ENCODE measurements around the gene TNKS1BP1.

TNKS1BP1 gene

DNA sequence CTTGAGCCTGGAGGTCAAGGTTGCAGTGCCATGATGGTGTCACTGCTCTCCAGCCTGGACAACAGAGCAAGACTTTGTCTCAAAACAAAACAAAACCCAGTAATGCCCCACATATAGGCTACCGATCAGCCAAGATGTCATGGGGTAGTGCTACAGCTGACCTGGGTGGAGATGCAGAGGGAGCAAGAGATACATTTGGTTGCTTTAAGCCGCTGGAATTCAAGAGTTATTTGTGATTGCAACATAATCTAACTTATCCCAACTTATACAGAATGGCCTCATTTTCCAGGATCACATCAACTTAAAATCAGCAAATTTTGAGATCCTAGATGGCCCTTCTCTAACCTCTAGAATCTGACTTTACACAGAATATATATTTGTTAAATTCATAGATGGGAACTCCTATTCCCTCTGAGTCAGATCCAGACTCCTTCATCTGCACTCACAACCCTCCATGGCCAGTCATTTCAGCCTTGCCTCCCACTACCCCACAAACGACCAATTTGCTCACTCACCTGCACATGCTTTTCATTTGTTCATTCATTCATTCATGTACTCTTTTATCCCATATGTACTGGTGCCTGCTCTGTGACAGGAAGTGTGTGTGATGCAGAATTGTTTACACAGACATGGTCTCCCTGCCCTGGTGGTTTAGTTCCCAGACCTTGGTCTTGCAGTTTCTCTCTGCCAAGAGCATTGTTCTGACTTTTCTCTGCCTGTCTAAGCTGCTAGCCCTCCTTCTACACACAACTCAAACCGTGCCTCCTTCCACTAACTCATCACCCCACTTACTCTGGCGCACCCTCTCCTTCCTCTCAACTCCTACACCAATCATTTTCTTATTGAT lies 63.6 kb downstream of the TNKS1BP1 start:
- no peak for DNase-seq (ENCODE audit: low read depth in 2 of 2)

DNA sequence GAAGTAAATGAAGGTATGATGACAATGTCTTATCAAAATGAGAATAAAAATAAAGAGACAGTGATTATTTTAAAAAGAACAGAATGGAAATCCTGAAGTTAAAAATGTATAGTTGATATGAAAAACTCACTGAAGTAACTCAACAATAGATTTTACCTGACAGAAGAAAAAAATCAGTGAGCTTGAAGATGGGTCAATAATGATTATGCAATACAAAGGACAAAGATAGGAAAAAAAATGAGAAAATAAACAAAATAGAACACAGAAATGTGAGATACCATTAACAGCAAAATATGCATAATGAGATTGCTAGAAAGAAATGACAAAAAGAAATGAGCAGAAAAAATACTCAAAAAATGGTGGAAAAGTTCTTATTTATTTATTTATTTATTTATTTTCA lies 68.6 kb downstream of the TNKS1BP1 start:
- no peak for DNase-seq (ENCODE audit: low read depth in 2 of 2)

GRCh38 chr11:57255618-57256017 lies 69.1 kb downstream of the TNKS1BP1 start:
- DNase-seq (ENCODE audit: low read depth in 2 of 2) = no peak

DNA sequence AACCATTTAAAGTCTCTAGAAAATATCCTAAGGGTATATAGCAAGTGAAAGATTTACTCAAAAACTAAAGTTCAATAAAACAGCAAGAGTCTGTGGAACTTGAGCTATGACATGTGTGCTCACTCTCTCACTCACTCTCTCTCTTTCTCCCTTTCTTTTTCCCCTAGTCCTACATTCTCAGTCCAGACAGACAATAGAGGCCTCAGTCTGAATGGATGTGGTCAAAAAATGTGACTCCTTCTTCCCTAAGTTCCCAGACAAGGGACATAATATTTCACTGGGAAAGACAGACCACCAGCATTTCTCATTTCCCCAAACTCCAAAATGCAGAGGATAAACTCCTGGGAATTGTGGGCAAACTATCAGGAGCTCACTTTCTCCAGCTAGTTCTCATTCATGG lies 70.1 kb downstream of the TNKS1BP1 start:
- no peak for DNase-seq (ENCODE audit: low read depth in 2 of 2)

DNA sequence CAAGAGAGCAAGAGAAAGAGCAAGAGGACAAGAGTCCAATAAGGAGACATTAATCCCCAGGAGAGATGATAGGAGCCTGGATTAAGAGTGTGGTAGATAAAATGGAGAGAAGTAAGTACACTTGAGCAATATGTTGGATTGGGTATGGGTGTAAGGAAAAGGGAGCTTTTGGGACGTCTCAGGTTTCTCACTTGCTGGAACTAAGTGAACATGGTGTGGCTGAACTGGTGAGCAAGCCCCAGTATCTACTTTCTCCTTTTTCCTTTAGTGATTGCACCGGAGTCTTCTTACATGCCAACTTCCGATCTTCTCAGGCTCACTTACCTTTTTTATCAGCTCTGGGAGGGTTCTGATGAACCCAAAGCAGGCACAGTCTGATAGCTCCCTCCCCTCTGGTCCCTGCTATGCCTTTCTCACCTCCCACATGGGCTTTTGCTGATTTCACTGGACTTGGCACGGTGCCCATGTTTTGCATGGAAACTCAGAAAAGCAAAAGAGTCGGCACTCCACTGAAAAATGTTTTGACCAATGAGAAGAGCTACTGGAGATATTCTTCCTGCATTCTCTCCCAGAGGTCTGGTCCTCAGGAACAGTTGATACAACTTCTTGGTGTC lies 73.2 kb downstream of the TNKS1BP1 start:
- no peak for DNase-seq (ENCODE audit: low read depth in 2 of 2)

DNA sequence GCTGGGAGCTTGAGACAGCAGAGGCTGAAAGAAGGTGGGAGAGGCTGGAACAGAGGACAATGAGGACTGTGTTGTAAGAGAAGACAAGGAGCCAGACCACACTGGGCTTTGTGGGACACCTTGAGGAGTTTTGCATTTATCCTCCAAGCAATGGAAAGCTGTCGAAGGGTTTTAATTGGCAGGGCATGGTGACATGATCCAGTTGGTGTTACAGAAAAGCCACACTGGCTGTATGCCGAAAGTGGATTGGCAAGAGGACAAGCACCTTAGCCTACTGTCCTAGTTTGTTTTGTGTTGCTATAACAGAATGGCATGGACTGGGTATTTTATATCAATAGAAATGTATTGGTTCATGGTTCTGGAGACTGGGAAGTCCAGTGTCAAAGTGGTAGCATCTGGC lies 73.7 kb downstream of the TNKS1BP1 start:
- DNase-seq (ENCODE audit: low read depth in 2 of 2) = no peak
